ENCODE data around the gene MAML3. TPM values are rescaled to one million over a fixed set of nuclear protein-coding genes. Genes with fewer than 3 reads are reported as not detected.

The MAML3 gene
- total and polyA plus RNA-seq, 2 experiments from 2014 or later, result 4.1 to 11.2 TPM

GRCh38 chr4:139899346-139899745 lies 254.6 kb downstream of the MAML3 start:
- no peak overlapping the region for H3K27ac ChIP-seq
- H3K4me3 ChIP-seq, result no peak overlapping the region
- no peak overlapping the region for H3K4me2 ChIP-seq
- peaks cover 14% of the 10 kb centered on the region for H3K4me1 ChIP-seq (ENCODE audit: insufficient read depth)
- no peak for DNase-seq (ENCODE audit: low spot score)
- H3K27me3 ChIP-seq, result no peaks in the 10 kb centered on the region
- 96% methylated on average over 4 of the region's 4 CpGs for WGBS (ENCODE audit: low lambda C conversion rate, missing lambda C conversion rate)
- no peaks in the 10 kb centered on the region for H4K20me1 ChIP-seq (ENCODE audit: insufficient read depth, poor library complexity, severe bottlenecking)
- no peaks in the 10 kb centered on the region for H3K9me3 ChIP-seq (ENCODE audit: low read depth)
- H2AFZ ChIP-seq, result no peak overlapping the region
- no peaks in the 10 kb centered on the region for H3K9me2 ChIP-seq (replicated peaks; ENCODE audit: insufficient read depth)
- H3K79me2 ChIP-seq, result peaks cover 15% of the 10 kb centered on the region
- no peak for TF ChIP-seq EZH2 (IDR thresholded peaks at IDR 0.05; ENCODE audit: borderline replicate concordance)
- no peaks in the 10 kb centered on the region for H3K36me3 ChIP-seq (replicated peaks; ENCODE audit: insufficient read depth, low read depth)

GRCh38 chr4:139898293-139898692 lies 255.7 kb downstream of the MAML3 start:
- no peaks in the 10 kb centered on the region for H3K9me3 ChIP-seq (ENCODE audit: low read depth)
- no peaks in the 10 kb centered on the region for H3K36me3 ChIP-seq (replicated peaks; ENCODE audit: insufficient read depth, low read depth)
- WGBS (ENCODE audit: low lambda C conversion rate, missing lambda C conversion rate), result 94% methylated on average over 3 of the region's 3 CpGs
- no peak for DNase-seq (ENCODE audit: low spot score)
- no peak overlapping the region for H3K27ac ChIP-seq
- TF ChIP-seq EZH2 (IDR thresholded peaks at IDR 0.05; ENCODE audit: borderline replicate concordance) (no peak), CTCF (IDR thresholded peaks at IDR 0.05; ENCODE audit: poor library complexity) (no peak), EZH2phosphoT487 (IDR thresholded peaks at IDR 0.05; ENCODE audit: low read depth, severe bottlenecking, unreplicated experiment) (no peak)
- H4K20me1 ChIP-seq (ENCODE audit: insufficient read depth, poor library complexity, severe bottlenecking), result no peaks in the 10 kb centered on the region
- H3K79me2 ChIP-seq, result peaks cover 10% of the 10 kb centered on the region
- no peak overlapping the region for H3K4me2 ChIP-seq
- H2AFZ ChIP-seq, result no peak overlapping the region
- peaks cover 14% of the 10 kb centered on the region for H3K4me1 ChIP-seq (ENCODE audit: insufficient read depth)
- no peak overlapping the region for H3K4me3 ChIP-seq
- H3K27me3 ChIP-seq, result no peaks in the 10 kb centered on the region
- no peaks in the 10 kb centered on the region for H3K9me2 ChIP-seq (replicated peaks; ENCODE audit: insufficient read depth)

GRCh38 chr4:139896091-139896604 lies 257.8 kb downstream of the MAML3 start:
- Histone ChIP-seq H2AFZ (no peak overlapping the region), H4K20me1 (ENCODE audit: insufficient read depth, poor library complexity, severe bottlenecking) (no peaks in the 10 kb centered on the region), H3K9me3 (ENCODE audit: low read depth) (no peaks in the 10 kb centered on the region), H3K9me2 (replicated peaks; ENCODE audit: insufficient read depth) (no peaks in the 10 kb centered on the region), H3K27me3 (no peaks in the 10 kb centered on the region), H3K36me3 (replicated peaks; ENCODE audit: insufficient read depth, low read depth) (no peaks in the 10 kb centered on the region), H3K4me3 (no peak overlapping the region), H3K4me1 (ENCODE audit: insufficient read depth) (peaks cover 3% of the 10 kb centered on the region), H3K27ac (no peak overlapping the region), H3K4me2 (no peak overlapping the region), H3K79me2 (peaks cover 9% of the 10 kb centered on the region)
- DNase-seq (ENCODE audit: low spot score), result no peak
- 89% methylated on average over 6 of the region's 6 CpGs for WGBS (ENCODE audit: low lambda C conversion rate, missing lambda C conversion rate)
- TF ChIP-seq CTCF (IDR thresholded peaks at IDR 0.05; ENCODE audit: poor library complexity) (no peak), EZH2 (IDR thresholded peaks at IDR 0.05; ENCODE audit: borderline replicate concordance) (no peak), EZH2phosphoT487 (IDR thresholded peaks at IDR 0.05; ENCODE audit: low read depth, severe bottlenecking, unreplicated experiment) (no peak)

GRCh38 chr4:139893801-139894200 lies 260.2 kb downstream of the MAML3 start:
- Histone ChIP-seq H3K27me3 (no peaks in the 10 kb centered on the region), H3K4me1 (ENCODE audit: insufficient read depth) (no peaks in the 10 kb centered on the region), H3K36me3 (replicated peaks; ENCODE audit: insufficient read depth, low read depth) (no peaks in the 10 kb centered on the region), H3K4me3 (no peak overlapping the region), H3K4me2 (no peak overlapping the region), H3K27ac (no peak overlapping the region), H4K20me1 (ENCODE audit: insufficient read depth, poor library complexity, severe bottlenecking) (no peaks in the 10 kb centered on the region), H3K9me2 (replicated peaks; ENCODE audit: insufficient read depth) (no peaks in the 10 kb centered on the region), H3K9me3 (ENCODE audit: low read depth) (no peaks in the 10 kb centered on the region), H3K79me2 (peaks cover under 1% of the 10 kb centered on the region), H2AFZ (no peak overlapping the region)
- DNase-seq (ENCODE audit: low spot score), result no peak
- 78% methylated on average over 4 of the region's 4 CpGs for WGBS (ENCODE audit: low lambda C conversion rate, missing lambda C conversion rate)
- TF ChIP-seq EZH2phosphoT487 (IDR thresholded peaks at IDR 0.05; ENCODE audit: low read depth, severe bottlenecking, unreplicated experiment), result no peak

Data from hepatocyte (in vitro differentiated cells).